Stimulated activated CD4-positive, alpha-beta T cell treated with anti-CD3 and anti-CD28 coated beads, Interleukin-1b, Interleukin-23, amount 100 ng/mL, for 1 hour (primary cell): ENCODE measurements around the gene ANKRD49.

ENCODE experiments used
- DNase-seq, 2 donors: peaks; one replicate each; pipeline ENCODE4 v3.0.0-alpha.2; 2020; ENCODE audit warnings: low read depth in 2 of 2

Gene ANKRD49, protein sequence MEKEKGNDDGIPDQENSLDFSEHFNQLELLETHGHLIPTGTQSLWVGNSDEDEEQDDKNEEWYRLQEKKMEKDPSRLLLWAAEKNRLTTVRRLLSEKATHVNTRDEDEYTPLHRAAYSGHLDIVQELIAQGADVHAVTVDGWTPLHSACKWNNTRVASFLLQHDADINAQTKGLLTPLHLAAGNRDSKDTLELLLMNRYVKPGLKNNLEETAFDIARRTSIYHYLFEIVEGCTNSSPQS

DNA sequence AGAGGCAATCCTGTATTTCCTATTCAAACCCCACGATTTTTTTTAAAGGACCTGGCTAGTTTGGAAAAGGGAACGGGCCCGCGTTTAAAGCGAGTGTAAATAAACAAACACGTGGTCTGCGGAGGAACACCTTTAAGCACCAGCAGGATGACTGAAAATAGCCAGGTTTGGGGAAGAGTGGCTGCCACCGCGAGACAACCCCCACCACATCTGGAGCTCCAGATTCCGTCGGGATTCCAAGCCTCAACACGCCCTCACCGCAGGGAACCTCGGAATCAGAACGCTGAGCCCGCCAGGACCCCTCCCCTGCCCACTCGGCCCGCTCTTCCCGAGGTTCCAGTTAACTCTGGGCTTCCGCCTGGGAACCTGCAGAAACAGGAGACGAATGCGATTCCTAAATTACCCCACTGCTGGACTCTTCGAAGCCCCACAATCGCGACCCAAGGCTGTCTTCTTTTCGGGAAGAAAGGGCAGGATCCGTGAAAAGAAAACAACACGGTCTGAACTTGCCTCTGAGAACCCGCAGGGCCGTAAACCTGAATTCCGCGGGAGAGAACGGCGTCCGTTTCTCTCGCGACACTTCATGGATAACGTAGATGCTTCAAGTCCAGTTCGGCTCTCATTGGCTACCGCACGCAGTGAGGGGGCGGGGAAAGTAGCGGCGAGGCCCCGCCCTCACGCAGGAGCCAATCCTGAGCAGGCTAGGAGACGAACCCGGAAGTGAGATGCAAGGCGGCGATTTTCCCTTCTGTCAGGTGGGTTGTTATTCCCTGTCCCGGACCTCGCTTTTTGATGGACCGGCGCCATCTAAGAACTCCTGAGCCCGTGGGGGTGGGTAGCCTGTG lies at the start of gene ANKRD49, which contains the start of gene MRE11:
Gene ANKRD49, plus strand, starts transcription at position 704 of the 845 bp plus-strand sequence. CDS start 2,710 bp downstream, outside the sequence.
Gene MRE11, minus strand, starts transcription at position 564 of the 845 bp plus-strand sequence. CDS start 1,043 bp downstream, outside the sequence.
- DNase-seq, result peak; percentile 89 to 91

DNA sequence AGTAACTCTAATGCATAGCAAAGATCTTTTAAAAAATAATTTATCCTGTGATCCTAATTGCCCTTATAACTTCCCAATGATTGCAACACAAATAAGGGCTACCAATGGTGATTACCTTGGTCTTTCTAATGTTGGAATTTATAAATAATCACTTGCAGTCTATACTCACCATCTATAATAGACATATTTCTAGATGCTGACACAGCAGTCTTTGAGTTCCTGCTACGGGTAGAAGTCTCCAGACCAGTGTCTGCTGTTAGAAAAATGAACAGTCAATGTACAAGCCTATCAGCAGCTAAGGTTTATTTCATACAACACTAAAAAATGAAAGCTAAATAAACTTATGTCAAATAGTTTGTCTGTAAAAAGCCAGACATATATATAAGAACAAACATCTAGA lies 48.1 kb upstream of the ANKRD49 start:
- DNase-seq, result no peak

- no peak for DNase-seq
Observed at GRCh38 chr11:94447149-94447548, 46.6 kb upstream of the ANKRD49 start.

GRCh38 chr11:94449029-94449428 lies 44.8 kb upstream of the ANKRD49 start:
- DNase-seq, result no peak

GRCh38 chr11:94449437-94449836 lies 44.3 kb upstream of the ANKRD49 start:
- no peak for DNase-seq

DNA sequence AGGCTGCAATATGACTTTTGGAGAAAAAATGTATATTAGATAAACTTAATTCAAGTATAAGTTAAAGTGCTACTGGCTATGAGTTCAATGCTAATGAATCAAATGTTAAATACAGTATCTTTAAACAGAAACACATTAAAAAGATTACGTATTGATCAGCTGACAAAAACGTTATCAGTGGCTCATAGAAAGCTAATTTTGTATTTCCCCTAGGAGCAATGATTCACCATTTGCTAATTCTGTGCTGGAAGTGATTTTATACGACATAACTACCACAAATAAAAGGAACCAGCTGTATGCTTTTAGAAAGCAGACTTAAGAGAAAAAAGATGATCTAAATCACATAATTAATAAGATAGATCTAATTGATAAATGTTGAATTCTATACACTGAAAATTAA lies 43.7 kb upstream of the ANKRD49 start:
- DNase-seq, result no peak

- no peak for DNase-seq
Observed at GRCh38 chr11:94452988-94453387, 40.8 kb upstream of the ANKRD49 start.

- DNase-seq, result no peak
Observed at GRCh38 chr11:94454301-94454700, 39.5 kb upstream of the ANKRD49 start.

- DNase-seq, result no peak
Observed at GRCh38 chr11:94455861-94456260, 37.9 kb upstream of the ANKRD49 start.

- no peak for DNase-seq
Observed at GRCh38 chr11:94457118-94458029, 36.4 kb upstream of the ANKRD49 start.

- no peak for DNase-seq
Observed at GRCh38 chr11:94459576-94459975, 34.2 kb upstream of the ANKRD49 start.

- no peak for DNase-seq
Observed at GRCh38 chr11:94469416-94469815, 24.4 kb upstream of the ANKRD49 start.

DNA sequence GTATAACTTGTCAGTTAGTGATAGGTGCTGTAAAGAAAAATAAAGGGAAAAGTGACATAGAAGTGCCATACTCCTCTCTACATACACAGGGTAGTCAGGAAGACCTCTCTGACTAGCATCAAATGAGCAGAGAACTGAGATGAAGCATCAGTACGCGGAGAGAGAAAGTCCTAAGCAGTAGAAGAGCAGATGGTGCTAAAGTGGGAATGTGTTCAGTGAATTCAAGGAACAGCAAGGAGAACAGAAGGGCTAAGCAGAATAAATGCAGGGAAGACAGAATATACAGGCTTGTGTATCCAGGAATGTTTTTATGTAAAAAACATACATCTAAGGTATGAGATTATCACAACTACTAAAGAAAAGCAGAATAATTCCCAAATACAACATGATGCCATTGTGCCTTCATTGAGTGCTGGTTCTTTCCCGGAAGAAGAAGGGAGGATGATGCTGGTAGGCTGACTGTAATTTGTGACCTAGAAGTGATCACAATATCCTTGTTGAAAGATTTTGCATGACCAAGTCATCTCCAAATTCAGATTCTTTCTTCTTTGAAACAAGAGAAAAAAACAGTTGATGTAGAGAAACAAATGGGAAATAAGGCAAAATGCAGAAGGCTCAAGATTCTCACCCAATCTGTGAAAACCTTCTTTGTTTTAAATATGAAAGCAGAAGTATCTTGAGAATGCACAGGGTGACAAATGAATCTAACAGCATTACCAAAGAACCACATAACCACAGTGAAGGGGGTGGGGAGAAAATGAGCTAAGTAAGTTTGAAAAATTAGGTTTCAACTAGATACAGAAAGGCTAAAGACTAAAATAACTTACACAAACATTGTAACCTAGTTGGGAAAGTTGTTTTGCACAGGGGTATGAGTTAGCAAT lies 20.6 kb upstream of the ANKRD49 start:
- DNase-seq, result no peak

DNA sequence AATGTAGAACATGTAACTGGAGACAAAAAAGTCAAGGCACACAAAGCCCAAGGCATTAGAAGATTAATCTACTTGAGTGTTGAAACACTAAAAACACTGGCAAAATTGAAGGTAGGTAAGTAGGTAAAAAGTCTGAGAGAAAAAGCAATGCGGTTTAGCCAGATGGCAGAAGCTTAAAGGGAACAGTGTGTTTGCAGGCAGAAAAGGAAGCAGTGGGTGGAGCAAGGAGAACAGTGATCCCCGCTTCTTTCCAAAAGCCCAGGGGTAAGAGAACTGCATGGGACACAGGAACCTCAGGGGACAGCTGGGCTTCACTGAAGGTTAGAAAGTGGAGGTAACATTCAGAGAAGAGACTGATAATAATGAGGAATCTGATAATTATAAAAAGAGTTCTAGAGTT lies 16.2 kb upstream of the ANKRD49 start:
- no peak for DNase-seq

- no peak for DNase-seq
Observed at GRCh38 chr11:94481342-94481741, 12.4 kb upstream of the ANKRD49 start.

GRCh38 chr11:94486068-94486467 lies 7.7 kb upstream of the ANKRD49 start:
- no peak for DNase-seq

DNA sequence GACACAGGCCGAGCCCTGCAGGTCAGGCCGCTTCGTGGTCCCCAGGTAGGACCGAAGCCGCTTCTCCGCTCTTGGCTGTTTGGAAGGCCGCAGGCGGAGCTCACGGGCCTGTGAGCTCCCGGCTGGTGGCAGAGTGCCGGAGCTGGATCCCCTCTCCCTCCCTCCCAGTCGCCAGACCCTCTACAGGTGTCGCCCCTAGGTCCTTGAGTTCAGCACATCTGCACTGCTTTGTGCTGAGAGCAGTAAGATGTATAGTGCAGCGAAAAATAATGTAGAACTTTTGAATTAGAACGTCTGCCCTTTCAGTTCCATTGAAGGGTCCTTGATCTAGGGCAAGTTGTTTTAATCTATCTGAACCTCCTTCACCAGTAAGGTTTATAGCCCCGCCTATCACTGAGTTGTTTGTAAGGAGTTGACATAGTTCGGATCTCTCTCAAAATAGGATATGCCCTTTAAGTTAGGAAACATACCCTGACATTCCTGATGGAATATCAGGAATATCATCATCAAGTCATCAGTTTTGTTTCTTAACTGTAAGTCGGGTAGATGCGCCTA lies 419 bp downstream of the ANKRD49 start:
- no peak for DNase-seq

DNA sequence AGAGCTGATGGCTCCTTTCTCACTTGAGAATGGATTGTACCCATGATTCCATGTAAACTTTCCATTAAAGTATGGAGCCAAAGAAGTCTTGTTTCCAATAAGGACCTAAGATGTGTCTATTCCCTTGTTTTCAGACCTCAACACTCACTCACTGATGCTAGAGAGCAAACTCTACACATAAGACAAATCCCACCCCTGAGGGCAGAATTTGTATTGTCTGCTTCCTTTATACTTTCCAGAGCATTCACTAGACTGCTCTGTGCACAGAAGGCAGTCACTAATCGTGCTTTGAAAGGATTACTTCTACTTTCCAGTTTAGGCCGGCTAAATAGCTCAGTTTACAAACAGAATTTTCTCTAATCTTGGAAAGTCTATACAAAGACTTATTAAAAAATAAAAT lies 6.4 kb downstream of the ANKRD49 start:
- DNase-seq, result no peak

- no peak for DNase-seq
Observed at GRCh38 chr11:94501522-94501921, 7.7 kb downstream of the ANKRD49 start.

DNA sequence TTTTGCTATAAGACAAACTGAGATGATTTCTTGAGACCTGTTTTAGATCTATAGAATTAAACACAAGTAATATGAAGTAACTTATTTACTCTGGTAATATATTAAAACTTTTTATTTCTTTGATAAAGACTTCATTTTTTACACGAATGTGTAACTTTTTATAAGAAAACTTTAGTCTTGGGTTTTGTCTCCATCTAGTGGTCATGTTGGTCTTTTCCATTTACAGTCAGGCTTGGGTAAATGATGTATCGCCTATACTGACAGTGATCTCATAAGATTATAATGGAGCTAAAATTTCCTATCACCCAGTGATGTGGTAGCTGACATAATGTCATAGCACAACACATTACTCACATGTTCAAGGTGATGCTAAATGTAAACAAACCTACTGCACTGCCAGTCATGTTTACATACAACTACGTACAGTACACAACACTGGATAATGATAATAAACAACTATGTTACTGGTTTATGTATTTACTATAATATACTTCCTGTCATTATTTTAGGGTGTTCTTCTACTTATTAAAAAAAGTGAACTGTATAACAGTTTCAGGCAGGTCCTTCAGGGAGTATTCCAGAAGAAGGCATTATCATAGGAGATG lies 11.0 kb downstream of the ANKRD49 start:
- no peak for DNase-seq
